Measurements from ENCODE around the gene LKAAEAR1. TPM values are rescaled to one million over a fixed set of nuclear protein-coding genes. Genes with fewer than 3 reads are reported as not detected.

Gene LKAAEAR1
- total RNA-seq, 1 donor from 2014 or later, result not detected

DNA sequence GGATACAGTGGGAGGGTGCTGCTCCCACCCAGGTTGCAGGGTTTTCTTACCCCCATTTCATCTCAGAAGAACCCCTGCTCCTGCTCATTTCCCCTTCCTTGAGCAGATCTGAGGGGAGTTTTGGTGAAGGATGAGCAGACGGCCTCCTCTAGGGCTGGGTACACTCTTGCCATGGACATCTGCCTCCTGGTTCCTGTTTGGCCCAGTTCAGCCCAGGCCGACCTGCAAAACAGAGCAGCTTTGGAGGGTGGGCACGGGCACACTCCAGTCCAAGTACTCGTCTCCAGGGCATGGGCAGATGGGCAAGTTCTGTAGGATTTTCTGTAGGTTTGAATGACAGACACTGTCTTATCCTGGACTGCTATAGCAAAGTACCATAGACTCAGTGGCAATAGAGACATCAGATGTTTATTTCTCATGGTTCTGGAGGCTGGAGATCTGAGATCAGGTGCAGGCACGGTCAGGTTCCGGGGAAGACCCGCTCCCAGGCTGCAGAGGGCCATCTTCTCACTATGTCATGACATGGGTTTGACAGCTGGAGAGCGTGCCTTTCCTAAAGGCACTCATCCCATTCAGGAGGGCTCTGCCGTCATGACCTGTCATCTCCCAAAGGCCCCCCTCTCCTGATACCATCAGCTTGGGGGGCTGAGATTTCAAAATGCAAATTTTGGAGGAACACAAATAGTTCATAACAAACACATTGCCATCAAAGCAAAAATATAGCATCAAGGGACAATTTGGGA lies 16.9 kb upstream of the LKAAEAR1 start:
- DNase-seq (ENCODE audit: low read depth) (no peak), FAIRE-seq (no peak)
- H3K9ac ChIP-seq (ENCODE audit: low read length), result no peak overlapping the region
- Mint-ChIP-seq H3K4me3 (ENCODE audit: unreplicated experiment) (peak overlapping the region; percentile 69), H3K9me3 (ENCODE audit: unreplicated experiment) (no peaks in the 10 kb centered on the region), H3K4me1 (ENCODE audit: low read depth, unreplicated experiment) (no peaks in the 10 kb centered on the region), H3K27me3 (ENCODE audit: low read depth, unreplicated experiment) (peaks cover 37% of the 10 kb centered on the region), H3K36me3 (ENCODE audit: low read depth, unreplicated experiment) (peaks cover 6% of the 10 kb centered on the region), H3K27ac (ENCODE audit: unreplicated experiment) (no peak overlapping the region)
- H3K27me3 ChIP-seq (ENCODE audit: insufficient read depth, low read length), result peaks cover 24% of the 10 kb centered on the region
- no peak overlapping the region for H3K4me2 ChIP-seq (ENCODE audit: low read length)
- no peak overlapping the region for H3K27ac ChIP-seq (ENCODE audit: low read depth, low read length)
- no peak for TF ChIP-seq EZH2 (IDR thresholded peaks at IDR 0.05; ENCODE audit: insufficient read depth, low read length)
- TF ChIP-seq, protein P1, sequence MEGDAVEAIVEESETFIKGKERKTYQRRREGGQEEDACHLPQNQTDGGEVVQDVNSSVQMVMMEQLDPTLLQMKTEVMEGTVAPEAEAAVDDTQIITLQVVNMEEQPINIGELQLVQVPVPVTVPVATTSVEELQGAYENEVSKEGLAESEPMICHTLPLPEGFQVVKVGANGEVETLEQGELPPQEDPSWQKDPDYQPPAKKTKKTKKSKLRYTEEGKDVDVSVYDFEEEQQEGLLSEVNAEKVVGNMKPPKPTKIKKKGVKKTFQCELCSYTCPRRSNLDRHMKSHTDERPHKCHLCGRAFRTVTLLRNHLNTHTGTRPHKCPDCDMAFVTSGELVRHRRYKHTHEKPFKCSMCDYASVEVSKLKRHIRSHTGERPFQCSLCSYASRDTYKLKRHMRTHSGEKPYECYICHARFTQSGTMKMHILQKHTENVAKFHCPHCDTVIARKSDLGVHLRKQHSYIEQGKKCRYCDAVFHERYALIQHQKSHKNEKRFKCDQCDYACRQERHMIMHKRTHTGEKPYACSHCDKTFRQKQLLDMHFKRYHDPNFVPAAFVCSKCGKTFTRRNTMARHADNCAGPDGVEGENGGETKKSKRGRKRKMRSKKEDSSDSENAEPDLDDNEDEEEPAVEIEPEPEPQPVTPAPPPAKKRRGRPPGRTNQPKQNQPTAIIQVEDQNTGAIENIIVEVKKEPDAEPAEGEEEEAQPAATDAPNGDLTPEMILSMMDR (IDR thresholded peaks at IDR 0.05; ENCODE audit: insufficient read depth, low read depth, low read length), result no peak
- no peaks in the 10 kb centered on the region for H3K4me1 ChIP-seq (ENCODE audit: insufficient read depth, low read length)
- no peaks in the 10 kb centered on the region for H3K9me3 ChIP-seq (ENCODE audit: insufficient read depth, low read depth, low read length)
- no peak overlapping the region for H3K4me3 ChIP-seq (ENCODE audit: insufficient read depth, low read depth, low read length)
- no peak overlapping the region for H2AFZ ChIP-seq (ENCODE audit: low read depth, low read length)
- no peaks in the 10 kb centered on the region for H4K20me1 ChIP-seq (ENCODE audit: insufficient read depth, low read length)
- no peaks in the 10 kb centered on the region for H3K79me2 ChIP-seq (ENCODE audit: insufficient read depth, low read length)
- no peaks in the 10 kb centered on the region for H3K36me3 ChIP-seq (ENCODE audit: insufficient read depth, low read length)

DNA sequence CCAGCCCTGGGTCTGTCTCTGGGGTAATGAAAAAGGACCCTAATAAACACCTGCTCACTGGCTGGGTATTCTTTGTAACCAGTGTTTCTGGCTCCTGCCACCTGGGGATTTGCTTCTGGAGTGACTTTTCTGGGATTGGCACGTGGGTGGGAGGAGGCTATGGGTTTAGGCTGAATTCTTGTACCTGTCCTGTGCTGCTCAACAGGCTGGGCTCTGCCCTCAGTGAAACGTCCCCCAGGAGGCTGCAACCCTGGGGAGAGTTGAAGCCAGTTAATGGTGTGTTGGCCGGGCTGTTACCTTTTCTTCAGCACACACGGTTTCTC lies 16.3 kb upstream of the LKAAEAR1 start:
- Mint-ChIP-seq H3K4me3 (ENCODE audit: unreplicated experiment) (no peak overlapping the region), H3K4me1 (ENCODE audit: low read depth, unreplicated experiment) (no peaks in the 10 kb centered on the region), H3K36me3 (ENCODE audit: low read depth, unreplicated experiment) (peaks cover 6% of the 10 kb centered on the region), H3K27me3 (ENCODE audit: low read depth, unreplicated experiment) (peaks cover 33% of the 10 kb centered on the region), H3K27ac (ENCODE audit: unreplicated experiment) (no peak overlapping the region), H3K9me3 (ENCODE audit: unreplicated experiment) (no peaks in the 10 kb centered on the region)
- no peak for FAIRE-seq
- H3K9me3 ChIP-seq (ENCODE audit: insufficient read depth, low read depth, low read length), result no peaks in the 10 kb centered on the region
- H3K79me2 ChIP-seq (ENCODE audit: insufficient read depth, low read length), result no peaks in the 10 kb centered on the region
- H3K4me3 ChIP-seq (ENCODE audit: insufficient read depth, low read depth, low read length), result no peak overlapping the region
- no peak for DNase-seq (ENCODE audit: low read depth)
- H4K20me1 ChIP-seq (ENCODE audit: insufficient read depth, low read length), result no peaks in the 10 kb centered on the region
- H3K27ac ChIP-seq (ENCODE audit: low read depth, low read length), result no peak overlapping the region
- H2AFZ ChIP-seq (ENCODE audit: low read depth, low read length), result no peak overlapping the region
- no peaks in the 10 kb centered on the region for H3K4me1 ChIP-seq (ENCODE audit: insufficient read depth, low read length)
- no peak overlapping the region for H3K4me2 ChIP-seq (ENCODE audit: low read length)
- H3K27me3 ChIP-seq (ENCODE audit: insufficient read depth, low read length), result peaks cover 24% of the 10 kb centered on the region
- no peaks in the 10 kb centered on the region for H3K36me3 ChIP-seq (ENCODE audit: insufficient read depth, low read length)
- TF ChIP-seq EZH2 (IDR thresholded peaks at IDR 0.05; ENCODE audit: insufficient read depth, low read length), result no peak
- TF ChIP-seq, protein P1 (IDR thresholded peaks at IDR 0.05; ENCODE audit: insufficient read depth, low read depth, low read length), result no peak
- H3K9ac ChIP-seq (ENCODE audit: low read length), result no peak overlapping the region

DNA sequence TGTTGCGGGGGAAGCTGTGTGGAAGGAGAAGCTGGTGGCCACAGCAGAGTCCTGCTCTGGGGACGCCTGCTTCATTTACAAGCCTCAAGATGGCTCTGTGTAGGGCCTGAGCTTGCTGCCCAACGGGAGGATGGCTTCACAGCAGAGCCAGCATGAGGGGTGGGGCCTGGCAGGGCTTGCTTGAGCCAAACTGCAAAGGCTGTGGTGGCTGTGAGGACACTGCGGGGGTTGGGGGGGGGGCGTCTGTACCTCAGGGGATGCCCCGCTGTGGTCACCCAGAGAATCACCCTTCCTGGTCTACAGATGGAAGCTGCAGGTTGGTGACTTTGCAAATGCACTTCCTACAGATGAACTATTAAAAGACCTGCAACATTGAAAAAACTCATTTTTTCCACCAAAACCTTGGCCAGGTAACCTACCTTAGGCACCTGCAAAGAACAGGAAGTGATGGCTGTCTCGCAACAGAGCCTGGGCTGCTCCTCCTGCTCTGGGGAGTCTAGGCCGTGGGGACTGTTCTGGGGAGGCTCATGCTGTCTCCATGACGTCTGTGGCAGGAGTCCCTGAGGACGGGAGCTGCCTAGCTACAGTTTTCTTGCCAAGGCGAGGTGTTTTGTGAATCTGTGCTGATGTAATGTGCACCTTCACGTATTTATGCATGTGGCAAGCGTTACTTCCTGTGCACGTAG lies 15.8 kb upstream of the LKAAEAR1 start:
- Histone ChIP-seq H3K4me3 (ENCODE audit: insufficient read depth, low read depth, low read length) (no peak overlapping the region), H3K27ac (ENCODE audit: low read depth, low read length) (no peak overlapping the region), H3K36me3 (ENCODE audit: insufficient read depth, low read length) (no peaks in the 10 kb centered on the region), H3K4me1 (ENCODE audit: insufficient read depth, low read length) (no peaks in the 10 kb centered on the region), H2AFZ (ENCODE audit: low read depth, low read length) (no peak overlapping the region), H4K20me1 (ENCODE audit: insufficient read depth, low read length) (no peaks in the 10 kb centered on the region), H3K9ac (ENCODE audit: low read length) (no peak overlapping the region), H3K9me3 (ENCODE audit: insufficient read depth, low read depth, low read length) (no peaks in the 10 kb centered on the region), H3K27me3 (ENCODE audit: insufficient read depth, low read length) (peaks cover 24% of the 10 kb centered on the region), H3K79me2 (ENCODE audit: insufficient read depth, low read length) (no peaks in the 10 kb centered on the region), H3K4me2 (ENCODE audit: low read length) (no peak overlapping the region)
- no peak for TF ChIP-seq EZH2 (IDR thresholded peaks at IDR 0.05; ENCODE audit: insufficient read depth, low read length)
- TF ChIP-seq, protein P1 (IDR thresholded peaks at IDR 0.05; ENCODE audit: insufficient read depth, low read depth, low read length), result no peak
- H3K36me3 Mint-ChIP-seq (ENCODE audit: low read depth, unreplicated experiment), result peaks cover 6% of the 10 kb centered on the region
- H3K4me3 Mint-ChIP-seq (ENCODE audit: unreplicated experiment), result no peak overlapping the region
- H3K27ac Mint-ChIP-seq (ENCODE audit: unreplicated experiment), result no peak overlapping the region
- no peak for DNase-seq (ENCODE audit: low read depth)
- FAIRE-seq, result no peak
- H3K9me3 Mint-ChIP-seq (ENCODE audit: unreplicated experiment), result no peaks in the 10 kb centered on the region
- H3K4me1 Mint-ChIP-seq (ENCODE audit: low read depth, unreplicated experiment), result no peaks in the 10 kb centered on the region
- H3K27me3 Mint-ChIP-seq (ENCODE audit: low read depth, unreplicated experiment), result peaks cover 33% of the 10 kb centered on the region
